GM12878 (cell line): Measurements from ENCODE around the gene SETBP1. TPM values are rescaled to one million over a fixed set of nuclear protein-coding genes. Genes with fewer than 3 reads are reported as not detected.

ENCODE experiments used
- ATAC-seq: fragments of 200-7000 bp; cut with Tn5 transposase; 3 replicates; pipeline ENCODE4 v1.9.1; 2020; ENCODE audit warnings: mild to moderate bottlenecking, moderate library complexity
- BruUV-seq: library from RNA; stranded (reverse); fragments of 400-500 nt; replicated peaks from 2 replicates; lab custom pipeline; 2021; lab: Mats Ljungman, UMichigan
- CTCF ChIA-PET: fragments of 300-600 bp; sonication (Branson Sonifier 250); formaldehyde crosslinking; extraction: SDS; loops from one replicate; lab custom pipeline; 2021; ENCODE audit warnings: inconsistent platforms; lab: Yijun Ruan, JAX
- POLR2A ChIA-PET: fragments of 350-600 bp; formaldehyde crosslinking; extraction: SDS; loops from one replicate; lab custom pipeline; 2021; ENCODE audit warnings: inconsistent platforms; lab: Charles Lee
- RAD21 ChIA-PET: fragments of 300-600 bp; sonication (Branson Sonifier 250); formaldehyde crosslinking; loops from one replicate; lab custom pipeline; 2023; ENCODE audit warnings: antibody characterized with exemption; ENCODE audit not compliant: unreplicated experiment; lab: Charles Lee
- SMC1A ChIA-PET: fragments of 300-600 bp; sonication (Branson Sonifier 250); formaldehyde crosslinking; loops from one replicate; lab custom pipeline; 2023; ENCODE audit not compliant: unreplicated experiment, uncharacterized antibody; lab: Charles Lee
- DNase-seq: peaks from one replicate; pipeline ENCODE4 v3.0.0-alpha.2; 2011; ENCODE audit warnings: low read depth, low spot score
- FAIRE-seq: peaks from 3 replicates; lab custom pipeline; 2011; peaks lifted over from hg19 to GRCh38; lab: Jason Lieb, UNC
- H2AFZ ChIP-seq: 2 replicates; pipeline ENCODE4 v1.6.0; 2011; ENCODE audit warnings: low read depth, low read length, control low read depth; ENCODE audit not compliant: control insufficient read depth
- H3K27ac ChIP-seq: 2 replicates; pipeline ENCODE4 v1.5.1; 2011; ENCODE audit warnings: control low read depth; ENCODE audit not compliant: control insufficient read depth, insufficient read depth
- H3K27me3 ChIP-seq, 2 experiments: replicated peaks in 1 of 2; 2 replicates each; pipeline versions ENCODE4 v1.6.0 to v1.6.1; 2011; ENCODE audit warnings: low read length in 1 of 2; ENCODE audit not compliant: control insufficient read depth in 2 of 2, insufficient read depth in 2 of 2
- H3K36me3 ChIP-seq, 2 experiments: 2 replicates each; pipeline ENCODE4 v1.5.1; 2011; ENCODE audit warnings: low read length in 1 of 2; ENCODE audit not compliant: control insufficient read depth in 2 of 2, insufficient read depth in 2 of 2
- H3K4me1 ChIP-seq: 2 replicates; pipeline ENCODE4 v1.6.1; 2011; ENCODE audit warnings: mild to moderate bottlenecking, low read length, moderate library complexity, mixed read lengths; ENCODE audit not compliant: control insufficient read depth, insufficient read depth
- H3K4me2 ChIP-seq: 2 replicates; pipeline ENCODE4 v1.6.0; 2011; ENCODE audit warnings: control low read depth; ENCODE audit not compliant: control insufficient read depth, insufficient read depth
- H3K4me3 ChIP-seq: fragments of 200-600 bp; sonication (generic); 2 replicates; pipeline ENCODE4 v1.5.1; 2016
- H3K79me2 ChIP-seq: 2 replicates; pipeline ENCODE4 v1.6.0; 2011; ENCODE audit warnings: low read length; ENCODE audit not compliant: control insufficient read depth, insufficient read depth
- H3K9ac ChIP-seq: 2 replicates; pipeline ENCODE4 v1.8.0; 2011; ENCODE audit warnings: low read length, control low read depth, mixed read lengths; ENCODE audit not compliant: control insufficient read depth, insufficient read depth
- H3K9me3 ChIP-seq: replicated peaks from 3 replicates; pipeline ENCODE4 v1.5.1; 2011; ENCODE audit warnings: mild to moderate bottlenecking, low read length; ENCODE audit not compliant: control insufficient read depth, insufficient read depth
- H4K20me1 ChIP-seq: 2 replicates; pipeline ENCODE4 v1.6.0; 2011; ENCODE audit not compliant: control insufficient read depth, insufficient read depth
- BACH1 ChIP-seq: fragments of 450-650 bp; IDR thresholded peaks from 2 replicates; pipeline ENCODE4 v1.6.1; 2017; ENCODE audit warnings: mild to moderate bottlenecking, borderline replicate concordance
- E4F1 ChIP-seq: fragments of 450-650 bp; IDR thresholded peaks from 2 replicates; pipeline ENCODE4 v1.6.1; 2018; ENCODE audit warnings: borderline replicate concordance, mild to moderate bottlenecking; ENCODE audit not compliant: partially characterized antibody
- IKZF2 ChIP-seq, 2 experiments: fragments of 450-650 bp; IDR thresholded peaks; 2 replicates each; pipeline ENCODE4 v1.6.1; 2017; ENCODE audit warnings: mild to moderate bottlenecking in 2 of 2, moderate library complexity in 2 of 2
- JUNB ChIP-seq: IDR thresholded peaks from 2 replicates; pipeline ENCODE4 v1.6.1; 2016; ENCODE audit warnings: antibody characterized with exemption, mild to moderate bottlenecking
- JUND ChIP-seq: IDR thresholded peaks from 2 replicates; pipeline ENCODE4 v1.6.1; 2012; ENCODE audit warnings: low read depth, mild to moderate bottlenecking, low read length, improper control_type of control experiment, moderate library complexity
- KAT2A ChIP-seq: conservative IDR thresholded peaks from 2 replicates; pipeline ENCODE4 v1.6.1; 2011; ENCODE audit warnings: low read depth, low read length; ENCODE audit not compliant: control insufficient read depth
- KLF5 ChIP-seq: fragments of 450-650 bp; IDR thresholded peaks from 2 replicates; pipeline ENCODE4 v1.6.1; 2014; ENCODE audit warnings: mild to moderate bottlenecking; ENCODE audit not compliant: partially characterized antibody
- NFIC ChIP-seq: IDR thresholded peaks from 2 replicates; pipeline ENCODE4 v1.6.1; 2012; ENCODE audit warnings: low read depth, mild to moderate bottlenecking, inconsistent platforms, low read length, moderate library complexity
- NRF1 ChIP-seq: conservative IDR thresholded peaks from 2 replicates; pipeline ENCODE4 v1.6.1; 2011; ENCODE audit warnings: mild to moderate bottlenecking, low read depth, low read length, improper control_type of control experiment
- RUNX3 ChIP-seq: IDR thresholded peaks from 2 replicates; pipeline ENCODE4 v1.6.1; 2012; ENCODE audit warnings: low read length, inconsistent platforms
- SUZ12 ChIP-seq: fragments of 200-600 bp; sonication (generic); IDR thresholded peaks from one replicate; pipeline ENCODE4 v1.6.1; 2018; ENCODE audit warnings: antibody characterized with exemption, mild to moderate bottlenecking; ENCODE audit not compliant: unreplicated experiment
- WGBS: methylation state at CpG from one replicate; pipeline ENCODE4 v1.1.6; 2016; ENCODE audit warnings: low lambda C conversion rate; ENCODE audit not compliant: insufficient replicate concordance, insufficient coverage; ENCODE audit errors: missing lambda C conversion rate; 5-methylcytosine and 5-hydroxymethylcytosine counted together
- in situ Hi-C: fragments of 300-500 bp; cut with MboI; formaldehyde crosslinking; loops from 9 replicates; pipeline ENCODE4 v1.14.3; 2018; ENCODE audit warnings: mixed read lengths
- intact Hi-C: fragments of 100-400 bp; cut with micrococcal nuclease; formaldehyde crosslinking; loops from one replicate; pipeline ENCODE4 v1.14.2; 2022; ENCODE audit not compliant: unreplicated experiment
- polyA plus RNA-seq, 11 experiments: library from polyadenylated mRNA; depleted of rRNA in 4 of 11; unstranded in 6 of 11; stranded (reverse) in 5 of 11; fragments of >200 nt; fragmentation: Nextera tagmentation in 4 of 11; fragmentation: Illumina TruSeq in 1 of 11; extraction: Ambion mirVana in 4 of 11; extraction: Trizol in 1 of 11; gene quantifications; 1 replicate in 1 of 11; 2 replicates in 10 of 11; pipeline versions ENCODE4 v1.2.1 to v1.2.3, GENCODE V29; 2011 to 2016; ENCODE audit warnings: inconsistent platforms in 2 of 11, missing spikeins in 2 of 11, low read depth in 1 of 11
- total RNA-seq, 4 experiments: library from RNA; depleted of rRNA in 3 of 4; stranded (reverse); fragments of >200 nt in 3 of 4; fragmentation: Illumina TruSeq in 1 of 4; extraction: Trizol in 1 of 4; gene quantifications; 2 replicates each; pipeline versions ENCODE4 v1.2.1 to v1.2.3, GENCODE V29; 2013 to 2021
- TF ChIP-seq, protein P1 (sequence below): fragments of 450-650 bp; IDR thresholded peaks from 2 replicates; pipeline ENCODE4 v1.6.1; 2017; ENCODE audit warnings: borderline replicate concordance

Gene SETBP1
- total and polyA plus RNA-seq, 10 of the 15 experiments (the other 5 are each of a cell fraction or from before 2014, with no cell fraction given) = 0.99 to 29.7 (median 8.3) TPM

DNA sequence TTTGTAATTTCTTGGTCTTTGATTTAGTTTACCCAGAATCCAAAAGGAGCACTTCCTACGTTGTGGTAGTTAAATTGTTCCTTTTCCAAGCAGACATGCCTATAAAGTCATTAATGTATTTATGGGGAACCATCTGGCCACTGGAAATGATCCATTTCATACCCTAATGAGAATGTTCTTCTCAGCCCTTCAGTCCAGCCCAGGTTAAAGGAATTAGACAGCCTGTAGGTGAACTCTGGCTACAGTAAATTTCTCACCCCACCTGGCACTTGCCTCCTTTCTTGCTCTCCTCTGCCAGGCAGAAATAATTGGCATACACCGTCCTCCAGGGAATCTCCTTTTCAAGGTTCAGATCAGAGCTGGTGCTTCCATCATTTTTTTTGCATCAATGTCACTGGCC, 121.1 kb downstream of the SETBP1 start (continued):
- TF ChIP-seq, protein P1, sequence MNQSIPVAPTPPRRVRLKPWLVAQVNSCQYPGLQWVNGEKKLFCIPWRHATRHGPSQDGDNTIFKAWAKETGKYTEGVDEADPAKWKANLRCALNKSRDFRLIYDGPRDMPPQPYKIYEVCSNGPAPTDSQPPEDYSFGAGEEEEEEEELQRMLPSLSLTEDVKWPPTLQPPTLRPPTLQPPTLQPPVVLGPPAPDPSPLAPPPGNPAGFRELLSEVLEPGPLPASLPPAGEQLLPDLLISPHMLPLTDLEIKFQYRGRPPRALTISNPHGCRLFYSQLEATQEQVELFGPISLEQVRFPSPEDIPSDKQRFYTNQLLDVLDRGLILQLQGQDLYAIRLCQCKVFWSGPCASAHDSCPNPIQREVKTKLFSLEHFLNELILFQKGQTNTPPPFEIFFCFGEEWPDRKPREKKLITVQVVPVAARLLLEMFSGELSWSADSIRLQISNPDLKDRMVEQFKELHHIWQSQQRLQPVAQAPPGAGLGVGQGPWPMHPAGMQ = no peak
- TF ChIP-seq KAT2A (no peak), JUND (no peak), SUZ12 (no peak), BACH1 (no peak), E4F1 (no peak), KLF5 (no peak)

- Histone ChIP-seq H3K27me3 (no peaks in the 10 kb centered on the region), H3K4me1 (peaks cover 41% of the 10 kb centered on the region), H3K27ac (no peak overlapping the region), H3K9ac (no peak overlapping the region), H4K20me1 (no peaks in the 10 kb centered on the region), H2AFZ (no peak overlapping the region), H3K36me3 (peaks cover 0 to 7% of the 10 kb centered on the region in 2 experiments; a peak in 1 of 4 replicates), H3K4me2 (no peak overlapping the region), H3K4me3 (0 out of 2 replicates have a peak overlapping the region, but pooled peaks have one; percentile 12), H3K9me3 (no peaks in the 10 kb centered on the region; the same call in 2 of the 3 replicates), H3K79me2 (no peaks in the 10 kb centered on the region)
- TF ChIP-seq NRF1 (no peak), RUNX3 (peak; percentile 62; the same call in 1 of the 2 replicates), NFIC (peak; percentile 48; the same call in 1 of the 2 replicates), IKZF2 (IDR thresholded peaks at IDR 0.05) (peak in 1 of 2 experiments; percentile 46; a peak in 1 of 4 replicates), JUNB (peak; percentile 38; the same call in 1 of the 2 replicates)
- in situ Hi-C loops = no loop called here
- 1% methylated on average over 3 of the region's 3 CpGs for WGBS
- ChIA-PET SMC1A (interaction anchor here (0.7 to 2.5 kb wide), 13 partner anchors 13 to 410 kb away, joined by 3 to 10 read pairs (median 4); no protein-coding TSS in a partner anchor), POLR2A (interaction anchor here (1.0 to 2.1 kb wide), 4 partner anchors 15 to 44 kb away, joined by 3 to 8 read pairs (median 4); no protein-coding TSS in a partner anchor), CTCF (interaction anchor here (0.6 to 1.9 kb wide), 3 partner anchors 43 to 410 kb away, joined by 3 to 8 read pairs (median 4); no protein-coding TSS in a partner anchor), RAD21 (interaction anchor here (0.8 to 2.4 kb wide), 8 partner anchors 15 to 395 kb away, joined by 3 to 7 read pairs (median 4); no protein-coding TSS in a partner anchor)
- intact Hi-C loops = loop anchor here (5.0 kb wide), 1 partner anchor 85 kb away; no protein-coding TSS in a partner anchor
- FAIRE-seq = no peak
- no peak for DNase-seq
- BruUV-seq = no TSS peak
- ATAC-seq = no peak
These were observed 121.8 kb downstream of the SETBP1 start for GRCh38 chr18:44802508-44802907.
